Astrocyte (in vitro differentiated cells and primary cell): ENCODE measurements around the gene YTHDC1.

Experiments used
- EZH2 ChIP-seq: IDR thresholded peaks from 2 replicates; pipeline ENCODE4 v1.6.1; 2012; ENCODE audit warnings: mild to moderate bottlenecking, low read length, inconsistent platforms; ENCODE audit not compliant: insufficient read depth
- TF ChIP-seq, protein P1 (sequence below): IDR thresholded peaks from 2 replicates; pipeline ENCODE4 v1.5.1; 2011; ENCODE audit warnings: low read depth, mild to moderate bottlenecking, inconsistent platforms, low read length, moderate library complexity; ENCODE audit not compliant: insufficient read depth

DNA sequence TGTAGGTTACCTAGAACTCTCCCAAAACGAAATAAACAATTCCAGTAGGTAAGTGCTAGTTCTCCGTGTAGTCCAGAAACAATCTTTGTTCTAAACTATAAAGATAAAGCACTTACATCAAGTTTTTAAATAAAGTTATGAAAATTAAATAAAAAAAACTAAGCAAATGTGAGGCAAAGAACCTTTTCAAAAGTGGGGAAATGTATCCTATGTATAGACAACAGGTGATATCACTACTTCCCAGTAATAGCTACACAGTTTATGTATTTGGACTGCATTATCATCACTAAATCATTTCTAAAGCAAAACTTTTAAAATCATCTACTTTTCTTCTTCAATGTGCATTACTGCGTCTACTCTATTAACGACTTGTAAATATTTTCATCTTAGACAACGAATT lies 2.0 kb downstream of the YTHDC1 start:
- TF ChIP-seq, protein P1, sequence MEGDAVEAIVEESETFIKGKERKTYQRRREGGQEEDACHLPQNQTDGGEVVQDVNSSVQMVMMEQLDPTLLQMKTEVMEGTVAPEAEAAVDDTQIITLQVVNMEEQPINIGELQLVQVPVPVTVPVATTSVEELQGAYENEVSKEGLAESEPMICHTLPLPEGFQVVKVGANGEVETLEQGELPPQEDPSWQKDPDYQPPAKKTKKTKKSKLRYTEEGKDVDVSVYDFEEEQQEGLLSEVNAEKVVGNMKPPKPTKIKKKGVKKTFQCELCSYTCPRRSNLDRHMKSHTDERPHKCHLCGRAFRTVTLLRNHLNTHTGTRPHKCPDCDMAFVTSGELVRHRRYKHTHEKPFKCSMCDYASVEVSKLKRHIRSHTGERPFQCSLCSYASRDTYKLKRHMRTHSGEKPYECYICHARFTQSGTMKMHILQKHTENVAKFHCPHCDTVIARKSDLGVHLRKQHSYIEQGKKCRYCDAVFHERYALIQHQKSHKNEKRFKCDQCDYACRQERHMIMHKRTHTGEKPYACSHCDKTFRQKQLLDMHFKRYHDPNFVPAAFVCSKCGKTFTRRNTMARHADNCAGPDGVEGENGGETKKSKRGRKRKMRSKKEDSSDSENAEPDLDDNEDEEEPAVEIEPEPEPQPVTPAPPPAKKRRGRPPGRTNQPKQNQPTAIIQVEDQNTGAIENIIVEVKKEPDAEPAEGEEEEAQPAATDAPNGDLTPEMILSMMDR, result no peak
- TF ChIP-seq EZH2, result no peak
